ENCODE results near the gene MEX3D. TPM values are rescaled to one million over a fixed set of nuclear protein-coding genes. Genes with fewer than 3 reads are reported as not detected.

MEX3D gene
- total and polyA plus RNA-seq, 4 donors: 0.92 to 9.1 (median 5.2) TPM

DNA sequence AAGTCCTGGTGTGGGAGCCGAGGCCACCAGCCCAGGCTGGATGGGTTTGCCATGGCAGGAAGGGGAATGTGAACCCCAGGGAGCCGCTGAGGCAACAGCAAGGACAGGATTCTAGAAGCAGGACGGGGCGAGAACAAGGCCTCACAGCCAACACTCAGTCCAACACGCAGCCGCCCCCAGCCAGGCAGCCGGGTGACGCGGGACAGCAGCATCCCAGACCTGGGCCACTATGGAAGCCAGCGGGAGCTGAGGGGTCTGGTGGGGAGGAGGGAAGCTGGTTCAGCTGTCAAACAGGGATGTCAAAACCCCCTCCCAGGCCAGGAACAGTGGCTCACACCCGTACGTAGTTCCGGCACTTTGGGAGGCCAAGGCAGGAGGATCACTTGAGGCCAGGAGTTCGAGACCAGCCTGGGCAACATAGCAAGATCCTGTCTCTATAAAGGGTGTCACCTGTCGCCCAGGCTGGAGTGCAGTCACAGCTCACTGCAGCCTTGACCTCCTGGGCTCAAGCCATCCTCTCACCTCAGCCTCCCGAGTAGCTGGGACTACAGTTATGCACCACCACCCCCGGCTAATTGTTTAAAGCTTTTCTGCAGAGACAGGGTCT, 6.8 kb downstream of the MEX3D start:
- DNase-seq (ENCODE audit: low spot score): no peak
- Histone ChIP-seq H3K9ac (ENCODE audit: low read depth in 1 of 2, low read length in 2 of 2) (no peak overlapping the region), H3K4me1 (ENCODE audit: control insufficient read depth in 4 of 4, insufficient read depth in 4 of 4, low read length in 3 of 4) (peaks cover 0 to under 1% (median 0%) of the 10 kb centered on the region in 4 donors), H3K36me3 (ENCODE audit: control insufficient read depth in 4 of 4, insufficient read depth in 3 of 4, low read depth in 1 of 4, low read length in 3 of 4) (no peaks in the 10 kb centered on the region), H3K27me3 (ENCODE audit: control insufficient read depth in 4 of 4, insufficient read depth in 4 of 4, low read length in 3 of 4) (no peaks in the 10 kb centered on the region), H3K4me3 (ENCODE audit: low read depth in 1 of 3, low read length in 3 of 3) (no peak overlapping the region), H3K27ac (ENCODE audit: low read depth in 1 of 2, low read length in 2 of 2) (no peak overlapping the region), H3K9me3 (ENCODE audit: control insufficient read depth in 4 of 4, low read length in 3 of 4) (no peaks in the 10 kb centered on the region)
- TF ChIP-seq YY1 (IDR thresholded peaks at IDR 0.05) (no peak), TAF1 (conservative IDR thresholded peaks at IDR 0.05) (no peak)
- TF ChIP-seq, protein P1, sequence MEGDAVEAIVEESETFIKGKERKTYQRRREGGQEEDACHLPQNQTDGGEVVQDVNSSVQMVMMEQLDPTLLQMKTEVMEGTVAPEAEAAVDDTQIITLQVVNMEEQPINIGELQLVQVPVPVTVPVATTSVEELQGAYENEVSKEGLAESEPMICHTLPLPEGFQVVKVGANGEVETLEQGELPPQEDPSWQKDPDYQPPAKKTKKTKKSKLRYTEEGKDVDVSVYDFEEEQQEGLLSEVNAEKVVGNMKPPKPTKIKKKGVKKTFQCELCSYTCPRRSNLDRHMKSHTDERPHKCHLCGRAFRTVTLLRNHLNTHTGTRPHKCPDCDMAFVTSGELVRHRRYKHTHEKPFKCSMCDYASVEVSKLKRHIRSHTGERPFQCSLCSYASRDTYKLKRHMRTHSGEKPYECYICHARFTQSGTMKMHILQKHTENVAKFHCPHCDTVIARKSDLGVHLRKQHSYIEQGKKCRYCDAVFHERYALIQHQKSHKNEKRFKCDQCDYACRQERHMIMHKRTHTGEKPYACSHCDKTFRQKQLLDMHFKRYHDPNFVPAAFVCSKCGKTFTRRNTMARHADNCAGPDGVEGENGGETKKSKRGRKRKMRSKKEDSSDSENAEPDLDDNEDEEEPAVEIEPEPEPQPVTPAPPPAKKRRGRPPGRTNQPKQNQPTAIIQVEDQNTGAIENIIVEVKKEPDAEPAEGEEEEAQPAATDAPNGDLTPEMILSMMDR (IDR thresholded peaks at IDR 0.05; ENCODE audit: low read depth, low read length, missing input control): no peak
- 95% methylated on average over 17 of the region's 17 CpGs for WGBS

DNA sequence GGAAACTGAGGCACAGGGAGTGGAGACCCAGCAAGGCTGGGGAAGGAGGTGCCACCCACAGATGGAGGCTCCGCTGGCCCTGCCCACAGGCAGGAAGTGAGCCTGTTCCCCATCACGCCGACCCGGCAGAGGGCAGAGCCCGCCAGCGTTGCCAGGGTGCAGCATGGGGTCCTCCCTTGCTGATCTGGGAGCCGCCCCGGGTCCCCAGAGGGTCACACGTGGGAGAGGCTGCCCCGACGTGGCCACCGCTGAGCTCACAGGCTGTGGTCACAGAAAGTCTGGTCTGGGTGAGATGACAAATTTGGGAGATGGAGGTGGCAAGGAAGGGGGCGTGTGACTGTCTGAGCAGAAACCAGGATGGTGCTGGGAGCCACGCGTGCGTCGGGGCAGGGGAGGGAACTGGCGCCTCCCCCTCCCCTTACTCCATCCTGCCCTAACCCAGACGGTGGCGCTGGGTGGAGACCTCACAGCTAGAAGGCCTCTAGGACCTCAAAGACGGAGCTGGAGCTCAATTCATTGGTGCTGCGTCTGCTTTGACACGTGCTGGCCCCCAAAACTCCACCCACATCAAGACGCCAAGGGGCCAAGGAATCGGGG, 7.7 kb downstream of the MEX3D start:
- peaks cover 0 to 3% (median 0%) of the 10 kb centered on the region in 4 donors for H3K36me3 ChIP-seq (ENCODE audit: control insufficient read depth in 4 of 4, insufficient read depth in 3 of 4, low read depth in 1 of 4, low read length in 3 of 4)
- H3K4me1 ChIP-seq (ENCODE audit: control insufficient read depth in 4 of 4, insufficient read depth in 4 of 4, low read length in 3 of 4): no peaks in the 10 kb centered on the region
- TF ChIP-seq FOXA2 (IDR thresholded peaks at IDR 0.05): no peak
- no peak for TF ChIP-seq RXRA (IDR thresholded peaks at IDR 0.05)
- no peak for TF ChIP-seq HNF4G (IDR thresholded peaks at IDR 0.05)
- TF ChIP-seq, protein P2, sequence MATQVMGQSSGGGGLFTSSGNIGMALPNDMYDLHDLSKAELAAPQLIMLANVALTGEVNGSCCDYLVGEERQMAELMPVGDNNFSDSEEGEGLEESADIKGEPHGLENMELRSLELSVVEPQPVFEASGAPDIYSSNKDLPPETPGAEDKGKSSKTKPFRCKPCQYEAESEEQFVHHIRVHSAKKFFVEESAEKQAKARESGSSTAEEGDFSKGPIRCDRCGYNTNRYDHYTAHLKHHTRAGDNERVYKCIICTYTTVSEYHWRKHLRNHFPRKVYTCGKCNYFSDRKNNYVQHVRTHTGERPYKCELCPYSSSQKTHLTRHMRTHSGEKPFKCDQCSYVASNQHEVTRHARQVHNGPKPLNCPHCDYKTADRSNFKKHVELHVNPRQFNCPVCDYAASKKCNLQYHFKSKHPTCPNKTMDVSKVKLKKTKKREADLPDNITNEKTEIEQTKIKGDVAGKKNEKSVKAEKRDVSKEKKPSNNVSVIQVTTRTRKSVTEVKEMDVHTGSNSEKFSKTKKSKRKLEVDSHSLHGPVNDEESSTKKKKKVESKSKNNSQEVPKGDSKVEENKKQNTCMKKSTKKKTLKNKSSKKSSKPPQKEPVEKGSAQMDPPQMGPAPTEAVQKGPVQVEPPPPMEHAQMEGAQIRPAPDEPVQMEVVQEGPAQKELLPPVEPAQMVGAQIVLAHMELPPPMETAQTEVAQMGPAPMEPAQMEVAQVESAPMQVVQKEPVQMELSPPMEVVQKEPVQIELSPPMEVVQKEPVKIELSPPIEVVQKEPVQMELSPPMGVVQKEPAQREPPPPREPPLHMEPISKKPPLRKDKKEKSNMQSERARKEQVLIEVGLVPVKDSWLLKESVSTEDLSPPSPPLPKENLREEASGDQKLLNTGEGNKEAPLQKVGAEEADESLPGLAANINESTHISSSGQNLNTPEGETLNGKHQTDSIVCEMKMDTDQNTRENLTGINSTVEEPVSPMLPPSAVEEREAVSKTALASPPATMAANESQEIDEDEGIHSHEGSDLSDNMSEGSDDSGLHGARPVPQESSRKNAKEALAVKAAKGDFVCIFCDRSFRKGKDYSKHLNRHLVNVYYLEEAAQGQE (IDR thresholded peaks at IDR 0.05): no peak
- TF ChIP-seq TAF1 (conservative IDR thresholded peaks at IDR 0.05): no peak
- TF ChIP-seq, protein P3, sequence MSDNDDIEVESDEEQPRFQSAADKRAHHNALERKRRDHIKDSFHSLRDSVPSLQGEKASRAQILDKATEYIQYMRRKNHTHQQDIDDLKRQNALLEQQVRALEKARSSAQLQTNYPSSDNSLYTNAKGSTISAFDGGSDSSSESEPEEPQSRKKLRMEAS (IDR thresholded peaks at IDR 0.05): no peak
- TF ChIP-seq NR2F2 (IDR thresholded peaks at IDR 0.05): no peak
- H3K9me3 ChIP-seq (ENCODE audit: control insufficient read depth in 4 of 4, low read length in 3 of 4): no peaks in the 10 kb centered on the region
- no peak overlapping the region for H3K9ac ChIP-seq (ENCODE audit: low read depth in 1 of 2, low read length in 2 of 2)
- H3K27me3 ChIP-seq (ENCODE audit: control insufficient read depth in 4 of 4, insufficient read depth in 4 of 4, low read length in 3 of 4): no peaks in the 10 kb centered on the region
- WGBS: 77% methylated on average over 25 of the region's 25 CpGs
- H3K27ac ChIP-seq (ENCODE audit: low read depth in 1 of 2, low read length in 2 of 2): no peak overlapping the region
- DNase-seq (ENCODE audit: low spot score): no peak
- H3K4me3 ChIP-seq (ENCODE audit: low read depth in 1 of 3, low read length in 3 of 3): no peak overlapping the region

DNA sequence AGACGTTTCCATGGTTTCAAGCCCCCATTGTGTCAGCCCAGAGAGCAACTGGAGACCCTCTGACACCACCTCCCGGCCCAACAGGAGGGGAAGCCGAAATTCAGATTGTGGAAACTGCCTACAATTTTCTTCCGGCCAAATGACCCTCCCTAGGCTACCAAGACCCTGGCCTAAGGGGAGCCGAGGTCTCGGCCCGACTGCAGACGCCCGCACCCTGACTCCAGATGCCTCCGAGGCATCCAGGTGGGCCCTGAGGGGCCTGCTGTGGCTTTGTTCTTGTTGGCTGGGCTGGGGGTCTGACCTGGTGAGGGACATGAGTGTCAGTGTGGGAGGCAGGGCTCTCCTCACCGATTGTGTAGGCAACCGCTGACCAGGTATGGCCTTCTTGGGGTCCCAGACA, 9.6 kb downstream of the MEX3D start:
- Histone ChIP-seq H3K27me3 (ENCODE audit: control insufficient read depth in 4 of 4, insufficient read depth in 4 of 4, low read length in 3 of 4) (no peaks in the 10 kb centered on the region), H3K27ac (ENCODE audit: low read depth in 1 of 2, low read length in 2 of 2) (no peak overlapping the region), H3K4me3 (ENCODE audit: low read depth in 1 of 3, low read length in 3 of 3) (no peak overlapping the region), H3K9ac (ENCODE audit: low read depth in 1 of 2, low read length in 2 of 2) (no peak overlapping the region), H3K36me3 (ENCODE audit: control insufficient read depth in 4 of 4, insufficient read depth in 3 of 4, low read depth in 1 of 4, low read length in 3 of 4) (peaks cover 0 to 3% (median 0%) of the 10 kb centered on the region in 4 donors), H3K4me1 (ENCODE audit: control insufficient read depth in 4 of 4, insufficient read depth in 4 of 4, low read length in 3 of 4) (no peaks in the 10 kb centered on the region), H3K9me3 (ENCODE audit: control insufficient read depth in 4 of 4, low read length in 3 of 4) (no peaks in the 10 kb centered on the region)
- no peak for DNase-seq (ENCODE audit: low spot score)
- 93% methylated on average over 12 of the region's 12 CpGs for WGBS
- no peak for TF ChIP-seq NR2F2 (IDR thresholded peaks at IDR 0.05)
- TF ChIP-seq EGR1 (IDR thresholded peaks at IDR 0.05; ENCODE audit: low read depth in 2 of 2): no peak
- TF ChIP-seq TAF1 (conservative IDR thresholded peaks at IDR 0.05): no peak
- TF ChIP-seq HNF4G (IDR thresholded peaks at IDR 0.05): no peak
- no peak for TF ChIP-seq RAD21 (IDR thresholded peaks at IDR 0.05)
- TF ChIP-seq, protein P4, sequence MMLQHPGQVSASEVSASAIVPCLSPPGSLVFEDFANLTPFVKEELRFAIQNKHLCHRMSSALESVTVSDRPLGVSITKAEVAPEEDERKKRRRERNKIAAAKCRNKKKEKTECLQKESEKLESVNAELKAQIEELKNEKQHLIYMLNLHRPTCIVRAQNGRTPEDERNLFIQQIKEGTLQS (IDR thresholded peaks at IDR 0.05): no peak
- TF ChIP-seq JUND (IDR thresholded peaks at IDR 0.05): no peak
- TF ChIP-seq, protein P2 (IDR thresholded peaks at IDR 0.05): no peak
- TF ChIP-seq FOXA1 (IDR thresholded peaks at IDR 0.05): no peak
- TF ChIP-seq FOXA2 (IDR thresholded peaks at IDR 0.05): no peak
- no peak for TF ChIP-seq HNF4A (conservative IDR thresholded peaks at IDR 0.05)
- TF ChIP-seq, protein P3 (IDR thresholded peaks at IDR 0.05): no peak
- TF ChIP-seq GABPA (IDR thresholded peaks at IDR 0.05 in 1 of 2, conservative IDR thresholded peaks at IDR 0.05 in 1 of 2): no peak
- TF ChIP-seq YY1 (IDR thresholded peaks at IDR 0.05): no peak
- no peak for TF ChIP-seq SP1 (IDR thresholded peaks at IDR 0.05)
- no peak for TF ChIP-seq RXRA (IDR thresholded peaks at IDR 0.05)
